Gastrocnemius medialis (tissue), 4 donors: ENCODE data around the gene ITFG1.

ENCODE experiments used
- CTCF ChIP-seq, 5 experiments: fragments of 450-650 bp in 3 of 5; fragments of 200-600 bp in 2 of 5; sonication (generic) in 2 of 5; IDR thresholded peaks in 4 of 5; conservative IDR thresholded peaks in 1 of 5; 1 replicate in 4 of 5; 2 replicates in 1 of 5; pipeline ENCODE4 v1.5.1; 2016 to 2019; ENCODE audit warnings: antibody characterized with exemption in 5 of 5, mild to moderate bottlenecking in 3 of 5, moderate library complexity in 3 of 5
- POLR2A ChIP-seq, 2 donors: fragments of 450-650 bp; IDR thresholded peaks; one replicate each; pipeline ENCODE4 v1.6.1; 2017; ENCODE audit warnings: antibody characterized with exemption in 2 of 2, mild to moderate bottlenecking in 2 of 2, moderate library complexity in 2 of 2

- TF ChIP-seq CTCF (IDR thresholded peaks at IDR 0.05 in 4 of 5, conservative IDR thresholded peaks at IDR 0.05 in 1 of 5), result no peak
- no peak for TF ChIP-seq POLR2A (IDR thresholded peaks at IDR 0.05)
These were observed 144.3 kb downstream of the ITFG1 start for GRCh38 chr16:47316442-47317015.
